HG02798 (cell line): ENCODE measurements around the gene FAM131C.

ENCODE experiments used
- ATAC-seq: cut with Tn5 transposase; IDR thresholded peaks from one replicate; pipeline ENCODE4 v1.9.1; 2021; ENCODE audit warnings: mild to moderate bottlenecking; ENCODE audit not compliant: unreplicated experiment, poor library complexity

FAM131C gene, protein sequence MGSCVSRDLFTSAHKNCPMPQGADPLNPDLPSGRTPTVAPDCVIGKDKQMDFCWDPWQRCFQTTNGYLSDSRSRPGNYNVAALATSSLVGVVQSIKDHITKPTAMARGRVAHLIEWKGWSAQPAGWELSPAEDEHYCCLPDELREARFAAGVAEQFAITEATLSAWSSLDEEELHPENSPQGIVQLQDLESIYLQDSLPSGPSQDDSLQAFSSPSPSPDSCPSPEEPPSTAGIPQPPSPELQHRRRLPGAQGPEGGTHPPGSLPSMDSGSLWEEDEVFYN

GRCh38 chr1:16073490-16074119 is at the start of gene FAM131C:
TSS of gene FAM131C (minus strand) at chr1:16073651. CDS start at chr1:16073442, 209 bp downstream.
- ATAC-seq, result peak; percentile 60

DNA sequence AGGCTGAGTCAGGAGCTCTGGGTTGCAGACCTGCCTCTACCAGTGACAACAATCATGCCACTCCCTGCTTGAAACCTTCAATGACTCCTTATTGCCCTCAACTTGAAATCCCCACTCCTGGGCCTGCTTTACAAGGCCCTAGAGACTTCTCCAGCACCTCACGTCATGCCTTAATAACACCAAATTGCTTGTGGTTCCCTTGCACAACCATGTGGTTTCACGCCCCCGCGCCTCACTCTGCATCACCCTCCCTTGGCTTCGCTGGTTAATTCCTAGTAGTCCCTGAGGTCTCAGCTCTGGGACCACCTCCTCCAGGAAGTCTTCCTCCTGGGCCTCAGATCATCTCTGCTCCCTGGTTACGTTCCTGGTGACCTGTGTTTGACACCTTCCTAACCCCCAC is 49.5 kb upstream of the FAM131C start:
- no peak for ATAC-seq

GRCh38 chr1:16122350-16122881 is 49.0 kb upstream of the FAM131C start:
- no peak for ATAC-seq

GRCh38 chr1:16120940-16121410 is 47.5 kb upstream of the FAM131C start:
- ATAC-seq, result no peak

- no peak for ATAC-seq
Measured at GRCh38 chr1:16120407-16120806, 47.0 kb upstream of the FAM131C start.

DNA sequence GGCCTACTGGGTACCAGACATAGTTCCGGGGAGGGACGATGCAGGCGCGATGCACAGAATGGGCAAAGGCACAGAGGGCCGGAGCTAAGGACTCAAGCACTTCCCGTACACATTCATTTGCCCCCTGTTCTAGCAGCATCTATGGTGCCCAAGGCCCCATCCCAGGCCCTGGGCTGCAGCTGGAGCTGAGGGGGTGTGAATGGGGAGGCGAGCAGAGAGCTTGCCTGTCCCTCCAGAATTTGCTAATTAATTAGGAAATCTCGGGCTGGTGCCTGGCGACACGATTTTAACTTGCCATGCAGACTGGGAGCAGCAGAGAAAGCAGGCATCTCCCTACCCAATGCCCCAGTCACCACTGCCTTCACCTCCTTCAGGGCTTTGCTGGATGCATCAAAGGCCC is 46.5 kb upstream of the FAM131C start:
- no peak for ATAC-seq

- ATAC-seq, result no peak
Measured at GRCh38 chr1:16119504-16119903, 46.1 kb upstream of the FAM131C start.

DNA sequence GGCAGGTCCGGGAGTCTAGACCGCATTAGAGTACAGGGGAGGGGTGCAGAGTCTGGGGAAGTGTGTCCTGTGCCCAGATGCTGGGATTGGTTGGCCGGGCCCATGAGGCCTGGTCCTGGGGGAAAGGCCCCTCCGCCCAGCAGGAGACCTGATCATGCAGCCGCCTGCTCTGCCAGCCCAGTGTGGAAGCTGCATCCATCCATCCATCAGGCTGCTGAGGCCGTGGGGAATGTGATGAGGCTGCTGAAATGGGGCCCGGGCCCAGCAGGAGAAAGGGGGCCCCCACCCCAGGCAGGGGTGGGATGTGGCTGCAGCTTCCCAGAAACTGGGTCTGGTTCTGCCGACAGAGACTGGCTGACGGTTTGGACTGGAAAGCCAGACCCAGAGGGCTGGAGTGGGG is 45.3 kb upstream of the FAM131C start:
- no peak for ATAC-seq

GRCh38 chr1:16117936-16118335 is 44.5 kb upstream of the FAM131C start:
- no peak for ATAC-seq

- no peak for ATAC-seq
Measured at GRCh38 chr1:16117369-16117768, 43.9 kb upstream of the FAM131C start.

- ATAC-seq, result no peak
Measured at GRCh38 chr1:16116625-16117024, 43.2 kb upstream of the FAM131C start.

DNA sequence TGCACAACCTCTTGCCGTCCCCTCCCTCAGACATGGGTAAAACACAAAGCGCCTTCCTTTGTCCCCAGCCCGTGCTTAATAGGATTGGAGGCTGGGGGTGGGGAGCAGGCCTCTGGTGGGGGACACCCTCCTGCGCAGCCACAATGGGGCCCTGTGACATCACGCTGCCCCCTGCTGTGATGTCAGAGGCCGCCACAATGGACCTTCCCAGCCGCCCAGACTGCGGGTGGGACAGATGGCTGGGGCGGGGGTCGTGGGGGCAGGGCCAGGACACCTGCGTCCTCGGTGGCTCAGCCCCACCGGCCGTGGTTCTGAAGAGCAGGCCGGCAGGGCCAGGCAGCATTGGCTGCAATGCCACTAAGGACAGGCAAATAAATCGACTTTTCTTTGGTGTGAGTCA is 42.6 kb upstream of the FAM131C start:
- no peak for ATAC-seq

DNA sequence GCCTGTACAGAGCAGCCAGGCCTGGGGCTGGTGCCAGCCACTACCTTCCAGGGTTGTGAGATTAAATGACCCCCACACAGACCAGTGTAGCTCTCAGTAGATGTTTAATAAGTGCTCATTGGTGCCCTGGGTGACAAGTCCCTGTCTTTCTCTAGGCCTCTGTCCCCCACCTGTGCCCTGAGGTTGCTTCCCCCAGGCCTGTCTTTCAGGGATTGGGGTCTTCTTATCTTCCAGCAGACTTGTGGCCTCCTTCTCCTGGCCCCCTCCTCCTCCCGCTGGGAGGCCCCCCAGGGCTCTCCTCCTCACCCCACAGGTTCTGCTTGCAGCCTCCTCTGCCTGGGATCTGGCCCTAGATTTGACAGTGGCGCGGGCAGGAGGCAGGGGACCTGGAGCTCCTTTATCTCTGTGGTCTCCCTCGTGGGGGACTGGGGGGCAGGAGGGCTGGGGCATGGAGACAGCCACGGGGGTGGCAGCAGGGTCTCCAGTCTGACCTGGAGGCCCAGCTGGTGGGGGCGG is 42.1 kb upstream of the FAM131C start:
- ATAC-seq, result no peak

DNA sequence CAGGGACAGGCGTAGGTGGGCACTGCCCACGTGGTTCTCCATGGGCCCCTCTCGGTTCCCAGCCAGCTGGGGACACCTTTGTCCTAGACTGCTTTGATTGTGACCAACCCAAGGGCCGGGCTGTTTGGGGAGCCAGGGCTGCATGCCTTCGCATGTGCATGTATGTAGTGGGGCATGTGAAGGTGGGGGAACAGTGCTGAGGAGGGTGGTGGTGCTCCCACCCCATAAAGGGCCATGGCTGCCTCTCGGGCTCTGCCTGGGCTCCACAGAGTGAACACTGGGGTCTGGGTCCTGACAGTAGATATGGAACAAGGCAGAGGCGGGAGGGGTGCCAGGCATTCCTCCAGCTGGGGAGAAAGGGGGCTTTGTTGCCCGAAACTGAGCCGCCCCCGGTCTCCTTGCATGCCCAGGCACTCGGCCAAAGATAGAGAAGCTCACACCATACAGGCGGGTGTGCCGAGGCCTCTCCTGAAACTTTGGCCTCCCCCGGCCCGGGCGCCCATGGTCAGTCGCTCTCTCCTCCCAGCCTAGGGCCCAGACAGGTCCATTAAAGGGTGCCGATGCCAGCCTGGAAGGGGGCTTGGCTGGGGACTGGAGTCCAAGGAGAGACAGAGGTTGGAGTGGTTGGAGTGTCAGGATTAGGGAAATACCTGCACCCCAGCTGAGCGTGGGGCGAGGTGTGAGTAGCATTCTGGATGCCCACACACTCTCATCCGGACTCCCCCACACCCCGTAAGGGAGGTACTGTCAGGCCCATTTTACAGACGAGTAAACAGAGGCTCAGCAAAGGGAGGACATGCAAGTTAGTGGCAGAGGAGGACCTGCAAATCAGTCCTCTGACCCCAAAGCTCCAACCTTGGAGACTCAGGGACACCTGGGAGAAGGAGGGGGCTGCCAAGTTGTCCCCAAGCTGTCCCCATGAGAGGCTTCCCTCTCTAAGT is 41.3 kb upstream of the FAM131C start:
- no peak for ATAC-seq

- ATAC-seq, result no peak
Measured at GRCh38 chr1:16112596-16113555, 39.4 kb upstream of the FAM131C start.

DNA sequence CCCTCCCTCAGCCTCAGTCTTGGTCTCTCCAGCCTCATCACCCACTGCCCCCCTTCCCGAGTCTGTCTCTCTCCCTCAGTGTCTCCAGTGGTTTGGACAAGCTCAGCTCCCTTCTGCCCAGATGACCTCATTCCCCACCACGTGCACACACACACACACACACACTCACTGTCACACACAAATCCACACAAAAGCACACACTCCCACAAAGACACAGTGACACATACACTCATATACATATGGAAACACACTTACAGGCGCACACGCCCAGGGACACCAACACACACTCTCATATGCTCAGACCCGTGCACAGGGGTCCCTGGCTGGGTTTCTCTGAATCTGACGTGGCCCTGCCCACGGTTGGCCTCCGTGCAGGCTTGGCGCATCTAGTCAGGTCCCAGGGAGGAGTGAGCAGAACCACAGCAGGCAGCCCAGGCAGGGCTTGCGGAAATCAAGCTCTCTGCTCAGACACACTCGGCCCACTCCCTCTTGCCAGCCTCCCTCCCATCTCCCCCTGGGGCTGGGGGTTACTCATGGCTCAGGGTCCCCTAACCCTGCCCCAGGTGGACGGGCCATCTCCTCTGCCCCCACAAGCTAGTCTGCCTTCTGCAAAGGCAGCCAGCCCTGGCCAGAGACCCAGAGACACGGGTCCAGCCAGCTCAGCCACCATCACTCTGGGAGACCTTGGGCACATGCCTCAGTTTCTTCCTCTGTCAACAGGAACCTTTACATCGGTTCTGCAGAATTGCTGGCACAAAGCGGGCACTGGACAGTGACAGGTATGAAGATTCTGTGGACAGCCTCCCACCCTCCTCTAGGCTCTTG is 38.5 kb upstream of the FAM131C start:
- ATAC-seq, result no peak

DNA sequence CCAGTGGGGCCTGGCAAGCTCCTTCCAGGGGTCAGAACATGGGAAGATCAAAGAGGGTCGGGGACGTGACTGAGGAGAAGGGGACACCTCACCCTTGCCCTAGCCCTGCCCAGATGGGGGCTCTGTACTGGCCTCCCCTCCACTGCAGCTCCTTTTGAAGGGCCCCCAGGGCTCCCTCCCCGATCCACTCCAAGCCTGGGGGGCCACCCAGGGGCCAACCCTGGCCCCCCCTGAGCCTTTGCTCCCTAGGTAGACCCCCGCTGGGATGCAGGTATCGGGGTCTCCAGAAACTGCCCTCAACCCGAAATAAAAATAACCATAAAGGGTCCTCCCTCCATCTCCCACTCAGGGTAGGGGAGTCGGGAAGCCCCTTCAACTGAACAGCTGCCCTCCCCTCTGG is 37.4 kb upstream of the FAM131C start:
- ATAC-seq, result no peak

GRCh38 chr1:16110456-16110855 is 37.0 kb upstream of the FAM131C start:
- ATAC-seq, result no peak

DNA sequence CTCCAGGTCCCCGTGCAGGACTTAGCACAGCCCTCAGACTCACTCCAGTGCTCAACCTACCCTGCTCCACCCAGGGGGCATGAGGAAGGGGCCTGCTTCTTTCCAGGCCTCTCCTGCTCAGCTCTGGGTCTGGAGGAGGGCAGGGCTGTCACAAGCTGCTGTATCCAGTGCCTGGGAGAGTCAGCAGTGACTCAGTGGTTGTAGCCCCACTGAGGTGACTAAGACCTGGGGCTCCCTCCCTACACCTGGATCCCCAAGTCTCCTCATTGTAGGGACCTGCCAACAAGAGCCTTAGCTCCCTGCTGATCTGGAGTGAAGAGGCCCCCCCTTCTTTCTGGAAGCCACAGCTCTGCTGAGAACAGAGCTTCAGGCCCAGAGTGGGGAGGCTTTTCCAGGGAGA is 36.1 kb upstream of the FAM131C start:
- no peak for ATAC-seq
